GM03348 (cell line): Measurements from ENCODE around the gene NRXN2.

Experiments
- DNase-seq: peaks from one replicate; pipeline ENCODE4 v3.0.0; 2012; ENCODE audit warnings: low spot score

The NRXN2 gene

GRCh38 chr11:64627371-64627770 lies 95.6 kb downstream of the NRXN2 start:
- DNase-seq = no peak

- DNase-seq = no peak
Observed at GRCh38 chr11:64626637-64627036, 96.4 kb downstream of the NRXN2 start.

- no peak for DNase-seq
Observed at GRCh38 chr11:64624883-64625481, 98.0 kb downstream of the NRXN2 start.

- no peak for DNase-seq
Observed at GRCh38 chr11:64622681-64623080, 100.3 kb downstream of the NRXN2 start.

GRCh38 chr11:64621283-64622019 lies 101.5 kb downstream of the NRXN2 start:
- DNase-seq = no peak

GRCh38 chr11:64620381-64620971 lies 102.5 kb downstream of the NRXN2 start:
- no peak for DNase-seq

GRCh38 chr11:64619811-64620380 lies 103.1 kb downstream of the NRXN2 start:
- DNase-seq = peak; percentile 53

GRCh38 chr11:64619196-64619595 lies 103.8 kb downstream of the NRXN2 start:
- DNase-seq = no peak

- DNase-seq = no peak
Observed at GRCh38 chr11:64616817-64617216, 106.2 kb downstream of the NRXN2 start.

- DNase-seq = no peak
Observed at GRCh38 chr11:64614917-64615316, 108.1 kb downstream of the NRXN2 start.

GRCh38 chr11:64613648-64614047 lies 109.3 kb downstream of the NRXN2 start:
- DNase-seq = no peak

GRCh38 chr11:64611869-64612646 lies 110.9 kb downstream of the NRXN2 start:
- peak; percentile 47 for DNase-seq

- DNase-seq = no peak
Observed at GRCh38 chr11:64611176-64611575, 111.8 kb downstream of the NRXN2 start.

GRCh38 chr11:64610596-64610995 lies 112.4 kb downstream of the NRXN2 start:
- no peak for DNase-seq

GRCh38 chr11:64609436-64610047 lies 113.5 kb downstream of the NRXN2 start:
- no peak for DNase-seq

- no peak for DNase-seq
Observed at GRCh38 chr11:64608636-64609035, 114.4 kb downstream of the NRXN2 start.

GRCh38 chr11:64608046-64608445 lies 115.0 kb downstream of the NRXN2 start:
- DNase-seq = peak; percentile 87

- no peak for DNase-seq
Observed at GRCh38 chr11:64607381-64607985, 115.5 kb downstream of the NRXN2 start.

- DNase-seq = no peak
Observed at GRCh38 chr11:64606796-64607380, 116.1 kb downstream of the NRXN2 start.

GRCh38 chr11:64605656-64606585 lies 117.1 kb downstream of the NRXN2 start:
- no peak for DNase-seq
